HTERT RPE-1 (cell line): ENCODE measurements around the gene PIK3R6.
"Not testable (repeated sequence)": the region's sequence is repeated elsewhere in the genome, so short reads cannot be mapped to it uniquely, and the experiment has no call there.

Experiments
- in situ Hi-C: fragments of 300-500 bp; cut with MboI; formaldehyde crosslinking; loops from 4 replicates; pipeline ENCODE4 v1.14.3; 2020; ENCODE audit warnings: low sequenced_read_pairs

Gene PIK3R6

DNA sequence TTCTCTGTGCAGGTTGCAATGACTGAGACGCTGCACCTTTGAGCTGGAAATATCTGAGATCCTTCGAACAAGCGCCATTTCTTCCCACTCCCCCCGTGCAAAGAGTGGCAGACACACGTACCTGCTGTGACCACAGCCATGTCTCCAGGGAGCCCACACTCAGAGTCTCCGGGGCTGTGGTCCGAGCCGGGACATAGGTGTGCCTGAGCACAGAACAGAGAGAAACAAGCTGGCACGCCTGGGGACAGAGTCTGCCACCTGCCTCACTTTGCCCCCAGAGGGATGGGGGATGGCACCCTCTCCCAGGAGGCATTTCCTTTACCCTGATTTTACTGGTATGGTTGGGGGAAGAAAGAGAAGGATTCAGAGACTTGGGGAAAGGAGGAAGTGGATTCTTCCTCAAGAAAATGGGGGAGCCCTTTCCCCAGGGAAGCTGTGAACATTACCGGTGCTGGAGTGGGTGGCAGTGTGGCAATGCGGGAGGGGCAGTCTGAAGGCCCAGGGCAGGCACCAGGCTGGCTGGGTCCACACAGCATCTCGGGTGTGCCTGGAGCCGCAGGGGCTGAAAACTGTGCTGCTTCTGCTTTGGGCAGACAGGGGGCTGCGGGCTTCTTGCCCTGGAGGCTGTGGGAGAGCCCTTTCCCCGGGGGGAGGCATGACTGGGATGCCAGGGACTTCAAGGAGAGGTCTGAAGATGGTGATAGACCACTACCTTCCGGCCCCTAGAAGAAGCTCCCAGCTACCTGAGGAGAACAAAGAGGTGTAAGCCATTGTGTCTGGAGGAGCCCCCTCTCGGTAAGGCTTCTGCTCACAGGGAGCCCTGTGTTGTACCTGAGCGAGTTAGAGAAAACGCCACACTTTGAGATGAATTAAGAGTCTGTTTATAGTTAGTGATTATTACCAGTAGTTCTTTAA lies 6.6 kb upstream of the PIK3R6 start:
- in situ Hi-C loops, result no loop called here

DNA sequence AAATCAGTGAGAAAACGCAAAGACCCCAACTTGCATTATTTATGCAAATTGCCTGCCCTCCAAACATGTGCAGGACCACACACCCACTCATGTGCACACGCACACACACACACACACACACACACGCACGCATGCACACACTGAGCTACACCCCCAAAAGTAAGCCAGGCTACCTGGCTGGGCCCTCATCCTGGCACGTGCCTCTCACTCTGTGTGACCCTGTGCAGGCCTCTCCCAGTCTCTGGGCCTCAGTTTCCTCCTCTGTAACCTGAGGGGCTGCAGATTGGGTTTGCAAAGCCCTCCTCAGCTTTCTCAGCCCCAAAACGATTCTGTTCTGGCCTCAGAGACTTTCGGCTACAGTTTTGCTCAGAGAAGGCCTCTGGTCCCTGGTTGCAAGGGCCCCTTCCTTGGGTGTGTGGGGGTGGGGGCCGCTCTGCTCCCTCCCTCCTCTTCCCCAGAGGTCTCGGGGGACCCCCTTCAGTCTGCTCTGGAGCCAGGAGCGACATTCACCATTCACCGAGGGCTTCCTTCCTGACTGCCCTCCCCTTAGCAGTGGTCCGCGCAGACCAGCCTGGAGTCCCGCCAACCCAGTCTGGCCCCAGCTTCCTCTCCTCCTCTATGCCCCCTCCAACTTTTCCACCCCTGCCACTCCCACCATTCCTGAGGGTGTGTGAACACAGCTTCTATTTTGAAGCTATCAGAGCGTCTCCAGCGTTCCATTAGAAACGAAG lies 5.4 kb upstream of the PIK3R6 start:
- in situ Hi-C loops, result no loop called here

GRCh38 chr17:8872036-8872704 lies 4.7 kb upstream of the PIK3R6 start:
- in situ Hi-C loops, result no loop called here

DNA sequence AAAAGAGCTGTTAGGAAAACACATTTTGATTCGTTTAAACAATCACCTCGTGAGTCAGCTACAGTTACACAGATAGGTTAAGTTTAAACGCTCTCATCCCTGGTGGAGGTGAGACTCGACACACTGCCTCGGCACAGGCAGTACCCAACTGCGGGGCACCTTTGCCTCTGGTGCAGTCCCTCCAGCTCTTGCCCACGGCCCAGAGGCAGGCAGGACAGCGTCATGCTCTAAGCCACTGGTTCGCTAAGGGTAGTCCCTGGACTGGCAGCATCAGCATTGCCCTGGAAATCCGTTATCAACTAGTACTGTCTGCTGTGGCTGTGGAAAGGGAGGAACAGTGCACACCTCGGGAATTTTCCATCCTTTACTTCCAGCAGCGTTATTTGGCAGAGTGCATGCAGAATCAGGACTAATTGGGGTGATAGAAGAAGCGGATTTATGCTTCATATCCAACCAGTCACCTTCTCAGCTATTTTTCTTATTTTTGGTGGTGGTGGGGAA lies 3.7 kb upstream of the PIK3R6 start:
- in situ Hi-C loops, result no loop called here

DNA sequence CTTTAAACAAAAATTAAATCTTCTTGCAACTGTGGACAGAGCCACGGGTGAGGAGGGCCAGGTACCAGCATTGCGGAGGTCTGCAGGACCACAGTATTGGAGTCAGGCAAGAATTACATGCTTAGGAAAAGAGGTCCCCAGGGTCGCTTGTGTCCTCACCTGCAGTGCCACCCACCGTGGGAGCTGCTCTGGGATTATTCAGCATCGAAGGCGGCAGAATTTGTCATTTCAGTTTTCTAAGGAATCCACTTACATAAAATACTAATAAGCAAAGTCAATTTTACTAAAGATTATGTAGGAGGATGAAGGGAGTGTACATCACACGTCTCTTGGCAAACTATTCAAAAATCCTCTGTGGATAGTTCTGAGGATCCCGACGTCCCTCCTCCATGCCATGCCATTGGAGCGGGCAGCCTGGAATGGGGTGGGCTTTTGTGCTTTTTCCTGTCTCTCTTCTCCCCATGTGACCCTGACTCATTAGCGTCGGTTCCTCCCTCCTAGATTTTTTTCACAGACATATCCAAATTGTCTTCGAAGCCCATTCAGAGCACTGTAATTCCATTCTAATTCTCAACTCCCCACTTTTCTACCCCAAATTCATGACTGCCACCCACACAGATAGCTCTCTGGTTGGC lies 3.0 kb upstream of the PIK3R6 start:
- in situ Hi-C loops, result no loop called here

DNA sequence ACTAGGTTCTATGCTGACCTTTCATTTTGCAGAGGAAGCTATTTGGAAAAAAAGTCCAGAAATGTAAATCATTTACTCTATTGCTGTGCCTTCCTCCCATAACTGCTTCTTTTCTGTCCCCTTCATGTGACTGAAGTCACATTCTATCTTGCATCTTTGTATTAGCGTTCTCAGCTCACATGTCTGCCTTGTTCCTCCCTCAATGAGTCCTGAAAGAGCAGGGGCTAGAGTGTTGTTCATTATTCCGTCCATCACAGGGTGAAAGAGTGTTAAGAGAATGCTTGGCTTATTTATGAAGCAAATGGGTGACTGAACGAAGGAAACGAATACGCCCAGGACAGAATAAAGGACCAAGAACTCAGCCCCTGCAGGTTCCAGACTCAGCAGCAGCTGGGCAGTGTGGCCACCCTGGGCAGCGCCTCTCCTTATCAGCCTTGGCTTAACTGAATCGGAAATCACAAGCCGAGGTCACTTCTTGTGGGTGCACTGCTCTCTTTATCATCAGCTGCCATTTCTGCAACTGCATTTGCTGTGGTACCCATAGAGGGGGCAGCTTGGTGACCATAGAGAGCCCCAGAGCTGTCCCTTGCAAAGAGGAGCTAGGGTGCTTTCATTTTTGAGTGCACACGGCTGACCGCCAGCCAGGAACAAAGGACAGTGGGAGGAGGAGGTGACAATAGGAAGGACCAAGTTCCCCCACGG lies 1.8 kb upstream of the PIK3R6 start:
- in situ Hi-C loops, result no loop called here

- in situ Hi-C loops, result no loop called here
Observed at GRCh38 chr17:8868529-8868951, 1.1 kb upstream of the PIK3R6 start.

- in situ Hi-C loops, result no loop called here
Observed at GRCh38 chr17:8868092-8868491, 618 bp upstream of the PIK3R6 start.

DNA sequence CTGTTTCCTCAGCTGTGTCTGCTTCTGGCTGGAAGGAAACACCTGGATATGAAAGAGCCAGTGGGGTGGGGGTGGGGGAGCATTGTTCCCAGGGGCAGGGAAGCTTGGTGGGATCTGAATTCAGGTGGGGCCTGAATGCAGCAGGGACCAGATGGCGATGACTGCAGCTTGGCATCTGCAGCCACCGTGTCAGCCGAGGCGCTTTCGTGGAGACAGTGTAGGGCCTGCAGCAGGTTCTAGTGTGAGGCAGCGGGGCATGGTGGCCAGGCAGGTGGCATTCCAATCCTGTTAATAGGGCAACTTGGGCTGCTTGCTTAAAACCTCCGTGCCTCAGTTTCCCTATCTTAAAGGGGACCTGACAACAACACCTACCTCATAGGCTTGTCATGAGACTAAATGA lies 1.7 kb downstream of the PIK3R6 start:
- in situ Hi-C loops, result no loop called here

DNA sequence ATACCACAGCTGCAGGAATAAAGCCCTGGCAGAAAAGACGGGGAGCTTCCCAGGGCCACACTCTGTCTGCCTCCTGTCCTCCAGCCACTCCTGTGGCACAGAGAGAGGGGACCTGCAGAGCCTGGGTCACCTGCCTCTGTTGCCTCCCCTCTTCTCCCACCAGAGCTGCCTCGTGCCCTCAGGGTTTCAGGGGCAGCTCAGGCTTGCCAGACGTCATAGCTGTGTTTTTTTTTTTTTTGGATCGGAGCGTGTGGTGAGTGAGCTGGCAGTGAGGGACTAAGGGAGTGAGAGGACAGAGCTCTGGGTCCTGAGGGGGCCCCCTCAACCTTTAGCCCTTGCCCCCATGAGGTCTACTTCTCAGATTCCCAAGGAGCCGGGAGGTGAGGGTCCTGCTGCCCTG lies 2.1 kb downstream of the PIK3R6 start:
- in situ Hi-C loops, result no loop called here

GRCh38 chr17:8862213-8863056 lies 5.0 kb downstream of the PIK3R6 start:
- in situ Hi-C loops, result no loop called here

- in situ Hi-C loops, result no loop called here
Observed at GRCh38 chr17:8861495-8862181, 5.8 kb downstream of the PIK3R6 start.

- in situ Hi-C loops, result no loop called here
Observed at GRCh38 chr17:8859804-8860430, 7.6 kb downstream of the PIK3R6 start.

GRCh38 chr17:8859027-8859803 lies 8.3 kb downstream of the PIK3R6 start:
- in situ Hi-C loops, result no loop called here

GRCh38 chr17:8857919-8858318 lies 9.6 kb downstream of the PIK3R6 start:
- in situ Hi-C loops, result no loop called here

DNA sequence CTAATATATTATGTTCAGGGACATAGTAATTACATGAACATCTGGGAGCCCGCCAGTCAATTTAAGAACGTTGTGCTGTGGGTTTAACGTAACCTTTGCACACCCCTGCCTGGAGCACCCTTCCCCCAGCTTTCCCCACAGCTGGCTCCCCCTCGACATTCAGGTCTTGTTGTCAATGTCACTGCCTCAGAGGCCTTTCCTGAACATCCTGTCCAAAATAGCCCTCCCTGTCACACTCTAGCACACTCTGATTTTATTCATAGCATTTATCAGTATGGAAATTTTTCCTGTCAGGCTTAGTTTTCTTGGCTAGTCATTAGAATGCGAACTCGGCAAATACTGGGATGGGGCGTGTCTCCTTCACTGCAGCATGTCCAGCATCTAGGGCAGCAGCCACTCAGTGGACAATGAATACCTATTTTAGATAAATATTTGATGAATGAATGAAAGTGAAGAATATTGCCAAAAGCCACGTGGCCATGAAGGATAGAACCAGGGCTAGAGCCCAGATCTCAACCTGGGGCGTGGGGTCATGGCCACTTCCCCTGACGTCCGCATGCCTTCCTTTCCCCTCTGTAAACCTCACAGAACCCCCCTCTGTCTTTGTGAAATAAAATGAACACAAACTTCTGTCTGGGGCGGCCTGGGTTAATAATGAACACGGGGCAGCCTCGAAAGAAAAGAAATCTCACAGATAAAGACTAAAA lies 10.5 kb downstream of the PIK3R6 start:
- in situ Hi-C loops, result no loop called here

DNA sequence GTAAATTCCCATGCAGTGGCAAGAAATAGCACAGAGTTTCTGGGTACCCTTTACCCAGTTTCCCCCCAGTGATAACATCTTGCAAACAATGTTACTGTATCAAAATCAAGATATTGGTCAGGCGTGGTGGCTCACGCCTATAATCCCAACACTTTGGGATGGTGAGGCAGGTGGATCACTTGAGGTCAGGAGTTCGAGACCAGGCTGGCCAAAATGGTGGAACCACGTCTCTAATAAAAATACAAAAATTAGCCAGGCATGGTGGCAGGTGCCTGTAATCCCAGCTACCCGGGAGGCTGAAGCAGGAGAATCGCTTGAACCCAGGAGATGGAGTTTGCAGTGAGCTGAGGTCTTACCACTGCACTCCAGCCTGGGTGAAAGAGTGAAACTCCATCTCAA lies 11.3 kb downstream of the PIK3R6 start:
- in situ Hi-C loops, result not testable (repeated sequence)
